ENCODE results near the gene CWC27.

The CWC27 gene

GRCh38 chr5:65034029-65034812 lies 265.5 kb downstream of the CWC27 start:
- Histone ChIP-seq H3K9ac (ENCODE audit: low read length) (no peak overlapping the region), H3K27ac (ENCODE audit: low read depth, low read length) (no peak overlapping the region), H3K36me3 (ENCODE audit: control insufficient read depth, insufficient read depth, low read length) (no peaks in the 10 kb centered on the region), H3K9me3 (ENCODE audit: control insufficient read depth, insufficient read depth, low read depth, low read length) (no peaks in the 10 kb centered on the region), H3K4me3 (ENCODE audit: low read depth, low read length) (no peak overlapping the region), H3K27me3 (ENCODE audit: control insufficient read depth, insufficient read depth, low read length) (no peaks in the 10 kb centered on the region), H3K4me1 (ENCODE audit: control insufficient read depth, insufficient read depth, low read length) (peaks cover 29% of the 10 kb centered on the region)

- Histone ChIP-seq H3K4me1 (ENCODE audit: control insufficient read depth, insufficient read depth, low read length) (peaks cover 29% of the 10 kb centered on the region), H3K36me3 (ENCODE audit: control insufficient read depth, insufficient read depth, low read length) (no peaks in the 10 kb centered on the region), H3K9me3 (ENCODE audit: control insufficient read depth, insufficient read depth, low read depth, low read length) (no peaks in the 10 kb centered on the region), H3K27ac (ENCODE audit: low read depth, low read length) (peak overlapping the region; percentile 93; the same call in 1 of the 2 replicates), H3K27me3 (ENCODE audit: control insufficient read depth, insufficient read depth, low read length) (no peaks in the 10 kb centered on the region), H3K9ac (ENCODE audit: low read length) (peak overlapping the region; percentile 90), H3K4me3 (ENCODE audit: low read depth, low read length) (peak overlapping the region; percentile 76)
These were observed 266.1 kb downstream of the CWC27 start for GRCh38 chr5:65034813-65035209.

GRCh38 chr5:65035211-65036206 lies 266.8 kb downstream of the CWC27 start:
- Histone ChIP-seq H3K9ac (ENCODE audit: low read length) (peak overlapping the region; percentile 90), H3K27ac (ENCODE audit: low read depth, low read length) (peak overlapping the region; percentile 93), H3K9me3 (ENCODE audit: control insufficient read depth, insufficient read depth, low read depth, low read length) (no peaks in the 10 kb centered on the region), H3K27me3 (ENCODE audit: control insufficient read depth, insufficient read depth, low read length) (no peaks in the 10 kb centered on the region), H3K36me3 (ENCODE audit: control insufficient read depth, insufficient read depth, low read length) (no peaks in the 10 kb centered on the region), H3K4me3 (ENCODE audit: low read depth, low read length) (peak overlapping the region; percentile 76), H3K4me1 (ENCODE audit: control insufficient read depth, insufficient read depth, low read length) (peaks cover 29% of the 10 kb centered on the region)

GRCh38 chr5:65037831-65038815 lies 269.4 kb downstream of the CWC27 start:
- Histone ChIP-seq H3K9ac (ENCODE audit: low read length) (no peak overlapping the region), H3K4me3 (ENCODE audit: low read depth, low read length) (no peak overlapping the region), H3K9me3 (ENCODE audit: control insufficient read depth, insufficient read depth, low read depth, low read length) (no peaks in the 10 kb centered on the region), H3K27ac (ENCODE audit: low read depth, low read length) (no peak overlapping the region), H3K27me3 (ENCODE audit: control insufficient read depth, insufficient read depth, low read length) (no peaks in the 10 kb centered on the region), H3K4me1 (ENCODE audit: control insufficient read depth, insufficient read depth, low read length) (peaks cover 29% of the 10 kb centered on the region), H3K36me3 (ENCODE audit: control insufficient read depth, insufficient read depth, low read length) (no peaks in the 10 kb centered on the region)

- Histone ChIP-seq H3K27ac (ENCODE audit: low read depth, low read length) (no peak overlapping the region), H3K4me1 (ENCODE audit: control insufficient read depth, insufficient read depth, low read length) (peaks cover 11% of the 10 kb centered on the region; the same call in 1 of the 2 replicates), H3K27me3 (ENCODE audit: control insufficient read depth, insufficient read depth, low read length) (no peaks in the 10 kb centered on the region), H3K9me3 (ENCODE audit: control insufficient read depth, insufficient read depth, low read depth, low read length) (no peaks in the 10 kb centered on the region), H3K4me3 (ENCODE audit: low read depth, low read length) (no peak overlapping the region), H3K9ac (ENCODE audit: low read length) (no peak overlapping the region), H3K36me3 (ENCODE audit: control insufficient read depth, insufficient read depth, low read length) (no peaks in the 10 kb centered on the region)
These were observed 272.8 kb downstream of the CWC27 start for GRCh38 chr5:65041296-65042158.

DNA sequence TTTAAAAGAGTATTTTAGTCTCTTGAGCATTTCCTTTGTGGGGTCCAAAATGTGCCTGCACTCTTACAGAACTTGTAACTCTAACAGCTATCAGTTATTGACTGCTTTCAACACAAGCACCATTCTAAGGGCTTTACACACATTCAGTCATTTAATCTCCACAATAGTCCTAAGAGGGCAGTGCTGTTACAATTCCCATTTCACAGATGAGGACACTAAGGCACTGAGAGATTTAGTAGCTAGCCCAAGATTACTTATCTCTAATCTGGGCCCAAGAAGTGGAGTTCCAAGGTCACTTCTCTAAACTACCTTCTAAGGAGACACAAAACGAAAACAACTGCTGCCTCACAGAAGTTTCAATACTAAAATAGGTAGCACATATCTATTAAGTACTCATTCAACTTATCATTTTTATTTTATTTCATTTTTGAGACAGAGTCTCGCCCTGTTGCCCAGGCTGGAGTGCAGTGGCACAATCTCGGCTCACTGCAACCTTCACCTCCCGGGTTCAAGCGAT lies 275.2 kb downstream of the CWC27 start:
- H3K9ac ChIP-seq (ENCODE audit: low read length), result no peak overlapping the region
- no peak overlapping the region for H3K4me3 ChIP-seq (ENCODE audit: low read depth, low read length)
- H3K27me3 ChIP-seq (ENCODE audit: control insufficient read depth, insufficient read depth, low read length), result no peaks in the 10 kb centered on the region
- no peak overlapping the region for H3K27ac ChIP-seq (ENCODE audit: low read depth, low read length)
- no peaks in the 10 kb centered on the region for H3K4me1 ChIP-seq (ENCODE audit: control insufficient read depth, insufficient read depth, low read length)
- H3K36me3 ChIP-seq (ENCODE audit: control insufficient read depth, insufficient read depth, low read length), result no peaks in the 10 kb centered on the region
- no peaks in the 10 kb centered on the region for H3K9me3 ChIP-seq (ENCODE audit: control insufficient read depth, insufficient read depth, low read depth, low read length)

GRCh38 chr5:65047225-65047624 lies 278.5 kb downstream of the CWC27 start:
- Histone ChIP-seq H3K36me3 (ENCODE audit: control insufficient read depth, insufficient read depth, low read length) (no peaks in the 10 kb centered on the region), H3K4me1 (ENCODE audit: control insufficient read depth, insufficient read depth, low read length) (no peaks in the 10 kb centered on the region), H3K9ac (ENCODE audit: low read length) (no peak overlapping the region), H3K4me3 (ENCODE audit: low read depth, low read length) (no peak overlapping the region), H3K27ac (ENCODE audit: low read depth, low read length) (no peak overlapping the region), H3K27me3 (ENCODE audit: control insufficient read depth, insufficient read depth, low read length) (no peaks in the 10 kb centered on the region), H3K9me3 (ENCODE audit: control insufficient read depth, insufficient read depth, low read depth, low read length) (no peaks in the 10 kb centered on the region)

- Histone ChIP-seq H3K4me1 (ENCODE audit: control insufficient read depth, insufficient read depth, low read length) (no peaks in the 10 kb centered on the region), H3K27me3 (ENCODE audit: control insufficient read depth, insufficient read depth, low read length) (no peaks in the 10 kb centered on the region), H3K36me3 (ENCODE audit: control insufficient read depth, insufficient read depth, low read length) (no peaks in the 10 kb centered on the region), H3K9ac (ENCODE audit: low read length) (no peak overlapping the region), H3K9me3 (ENCODE audit: control insufficient read depth, insufficient read depth, low read depth, low read length) (no peaks in the 10 kb centered on the region), H3K27ac (ENCODE audit: low read depth, low read length) (no peak overlapping the region), H3K4me3 (ENCODE audit: low read depth, low read length) (no peak overlapping the region)
These were observed 279.4 kb downstream of the CWC27 start for GRCh38 chr5:65047948-65048690.

DNA sequence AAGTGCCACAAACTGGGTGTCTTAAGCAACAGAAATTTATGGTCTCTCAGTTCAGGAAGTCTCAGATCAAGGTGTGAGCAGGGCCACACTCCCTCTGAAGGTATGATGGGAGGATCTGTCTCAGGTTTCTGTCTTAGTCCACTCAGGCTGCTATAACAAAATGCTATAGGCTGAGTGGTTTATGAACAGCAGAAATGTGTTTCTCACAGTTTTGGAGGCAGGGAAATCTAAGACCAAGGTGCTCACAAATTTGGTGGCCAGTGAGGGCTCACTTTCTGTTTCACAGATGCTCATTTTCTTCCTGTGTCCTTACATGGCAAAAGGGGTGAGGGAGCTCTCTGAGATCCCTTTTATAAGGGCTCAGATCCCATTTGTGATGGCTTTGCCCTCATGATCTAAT lies 281.4 kb downstream of the CWC27 start:
- H3K4me3 ChIP-seq (ENCODE audit: low read depth, low read length), result no peak overlapping the region
- no peaks in the 10 kb centered on the region for H3K4me1 ChIP-seq (ENCODE audit: control insufficient read depth, insufficient read depth, low read length)
- no peak overlapping the region for H3K9ac ChIP-seq (ENCODE audit: low read length)
- H3K36me3 ChIP-seq (ENCODE audit: control insufficient read depth, insufficient read depth, low read length), result no peaks in the 10 kb centered on the region
- no peaks in the 10 kb centered on the region for H3K9me3 ChIP-seq (ENCODE audit: control insufficient read depth, insufficient read depth, low read depth, low read length)
- no peaks in the 10 kb centered on the region for H3K27me3 ChIP-seq (ENCODE audit: control insufficient read depth, insufficient read depth, low read length)
- no peak overlapping the region for H3K27ac ChIP-seq (ENCODE audit: low read depth, low read length)
